ENCODE data around the gene IL17C. TPM values are rescaled to one million over a fixed set of nuclear protein-coding genes. Genes with fewer than 3 reads are reported as not detected.

IL17C gene
- total and polyA plus RNA-seq, 10 of the 15 experiments (the other 5 are each of a cell fraction or from before 2014, with no cell fraction given) = not detected

DNA sequence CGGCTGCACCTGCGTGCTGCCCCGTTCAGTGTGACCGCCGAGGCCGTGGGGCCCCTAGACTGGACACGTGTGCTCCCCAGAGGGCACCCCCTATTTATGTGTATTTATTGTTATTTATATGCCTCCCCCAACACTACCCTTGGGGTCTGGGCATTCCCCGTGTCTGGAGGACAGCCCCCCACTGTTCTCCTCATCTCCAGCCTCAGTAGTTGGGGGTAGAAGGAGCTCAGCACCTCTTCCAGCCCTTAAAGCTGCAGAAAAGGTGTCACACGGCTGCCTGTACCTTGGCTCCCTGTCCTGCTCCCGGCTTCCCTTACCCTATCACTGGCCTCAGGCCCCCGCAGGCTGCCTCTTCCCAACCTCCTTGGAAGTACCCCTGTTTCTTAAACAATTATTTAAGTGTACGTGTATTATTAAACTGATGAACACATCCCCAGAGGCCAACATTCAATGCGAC lies 1.7 kb downstream of the IL17C start:
- Histone ChIP-seq H3K4me1 (ENCODE audit: control insufficient read depth, insufficient read depth, low read length) (peaks cover 17% of the 10 kb centered on the region), H3K79me2 (ENCODE audit: control insufficient read depth, insufficient read depth, low read length) (no peaks in the 10 kb centered on the region), H3K27me3 (replicated peaks in 1 of 2; ENCODE audit: control insufficient read depth in 2 of 2, insufficient read depth in 2 of 2, low read length in 1 of 2) (peaks cover 13 to 18% of the 10 kb centered on the region in 2 experiments), H3K4me2 (ENCODE audit: control insufficient read depth, insufficient read depth) (no peak overlapping the region), H3K9me3 (replicated peaks; ENCODE audit: control insufficient read depth, insufficient read depth, low read length) (no peaks in the 10 kb centered on the region; the same call in 2 of the 3 replicates), H2AFZ (ENCODE audit: control insufficient read depth, low read depth, low read length) (no peak overlapping the region), H3K27ac (ENCODE audit: control insufficient read depth, insufficient read depth) (no peak overlapping the region), H4K20me1 (ENCODE audit: control insufficient read depth, insufficient read depth) (peaks cover under 1% of the 10 kb centered on the region; the same call in 1 of the 2 replicates), H3K4me3 (no peak overlapping the region), H3K36me3 (ENCODE audit: control insufficient read depth in 2 of 2, insufficient read depth in 2 of 2, low read length in 1 of 2) (peaks cover 2 to 4% of the 10 kb centered on the region in 2 experiments; a peak in 2 of 4 replicates), H3K9ac (ENCODE audit: control insufficient read depth, insufficient read depth, low read length) (no peak overlapping the region)
- POLR2A ChIA-PET = interaction anchor here (1.4 to 1.7 kb wide), 2 partner anchors 8 to 10 kb away, joined by 3 to 6 read pairs; no protein-coding TSS in a partner anchor
- CTCF ChIA-PET = no interaction called here
- ATAC-seq (no peak), FAIRE-seq (no peak), DNase-seq (ENCODE audit: low read depth, low spot score) (no peak)
- SMC1A ChIA-PET (ENCODE audit: uncharacterized antibody, unreplicated experiment) = no interaction called here
- BruUV-seq (replicated peaks) = no TSS peak
- intact Hi-C loops (cut with micrococcal nuclease; ENCODE audit: unreplicated experiment) = no loop called here
- TF ChIP-seq, protein P1, sequence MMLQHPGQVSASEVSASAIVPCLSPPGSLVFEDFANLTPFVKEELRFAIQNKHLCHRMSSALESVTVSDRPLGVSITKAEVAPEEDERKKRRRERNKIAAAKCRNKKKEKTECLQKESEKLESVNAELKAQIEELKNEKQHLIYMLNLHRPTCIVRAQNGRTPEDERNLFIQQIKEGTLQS (IDR thresholded peaks at IDR 0.05; ENCODE audit: borderline replicate concordance, extremely low read depth, low read depth, low read length) = no peak
- TF ChIP-seq EZH2 (IDR thresholded peaks at IDR 0.05; ENCODE audit: borderline replicate concordance, control insufficient read depth, low read depth, low read length) = 0 out of 2 replicates have a peak, but pooled peaks have one; percentile 34
- TF ChIP-seq ZSCAN29 (IDR thresholded peaks at IDR 0.05) = no peak
- TF ChIP-seq NR2C1 (IDR thresholded peaks at IDR 0.05) = no peak
- peak; percentile 62 for TF ChIP-seq POLR2A (IDR thresholded peaks at IDR 0.05; ENCODE audit: low read depth, low read length)
- 15% methylated on average over 13 of the region's 13 CpGs for WGBS (ENCODE audit: insufficient coverage, insufficient replicate concordance, low lambda C conversion rate, missing lambda C conversion rate)
- RAD21 ChIA-PET (ENCODE audit: unreplicated experiment) = no interaction called here
- in situ Hi-C loops (cut with MboI) = no loop called here

DNA sequence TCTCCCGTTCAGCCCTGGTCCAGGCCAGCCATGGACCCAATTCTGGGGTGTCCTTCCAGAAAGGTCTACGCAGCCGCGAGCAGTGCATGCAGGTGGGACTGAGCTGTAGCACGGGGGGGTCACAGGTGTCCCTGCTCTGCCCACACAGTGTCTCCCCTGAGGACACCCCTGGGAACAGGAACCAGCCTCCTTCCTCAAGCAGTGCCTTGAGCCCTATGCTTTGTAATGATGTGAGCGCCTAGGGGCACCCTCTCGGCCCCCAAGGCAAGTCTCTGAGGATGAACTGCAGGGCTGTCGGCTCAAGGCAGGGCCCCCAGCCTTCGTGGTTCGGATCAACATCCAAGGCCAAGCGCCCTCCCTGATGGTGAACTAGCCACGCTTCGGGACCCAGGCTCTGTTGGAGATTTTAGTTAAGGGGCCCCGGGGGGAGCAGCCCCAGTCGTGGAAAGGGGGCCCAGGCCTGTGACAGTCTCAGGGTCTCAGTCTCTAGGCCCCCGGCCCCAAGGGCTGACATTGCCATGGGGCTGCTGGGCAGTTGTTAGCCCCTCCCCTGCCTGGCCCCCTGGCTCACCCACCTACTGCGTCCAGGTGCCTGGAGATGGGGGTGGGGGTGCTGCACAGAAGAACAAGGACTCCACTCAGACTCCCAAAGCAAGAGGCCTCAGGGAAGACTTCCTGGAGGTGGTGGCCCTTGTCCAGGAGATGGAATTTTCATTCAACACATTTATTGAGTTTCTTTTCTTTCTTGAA lies 2.3 kb downstream of the IL17C start:
- no peak overlapping the region for H3K9ac ChIP-seq (ENCODE audit: control insufficient read depth, insufficient read depth, low read length)
- 19% methylated on average over 17 of the region's 17 CpGs for WGBS (ENCODE audit: insufficient coverage, insufficient replicate concordance, low lambda C conversion rate, missing lambda C conversion rate)
- H3K27me3 ChIP-seq (replicated peaks in 1 of 2; ENCODE audit: control insufficient read depth in 2 of 2, insufficient read depth in 2 of 2, low read length in 1 of 2) = peaks cover 13 to 18% of the 10 kb centered on the region in 2 experiments
- peak; percentile 11; the same call in 2 of the 3 replicates for ATAC-seq
- H4K20me1 ChIP-seq (ENCODE audit: control insufficient read depth, insufficient read depth) = peaks cover 3% of the 10 kb centered on the region; the same call in 1 of the 2 replicates
- DNase-seq (ENCODE audit: low read depth, low spot score) = no peak
- intact Hi-C loops (cut with micrococcal nuclease; ENCODE audit: unreplicated experiment) = no loop called here
- H3K4me2 ChIP-seq (ENCODE audit: control insufficient read depth, insufficient read depth) = no peak overlapping the region
- peaks cover 14% of the 10 kb centered on the region for H3K4me1 ChIP-seq (ENCODE audit: control insufficient read depth, insufficient read depth, low read length)
- peaks cover 2 to 4% of the 10 kb centered on the region in 2 experiments; a peak in 2 of 4 replicates for H3K36me3 ChIP-seq (ENCODE audit: control insufficient read depth in 2 of 2, insufficient read depth in 2 of 2, low read length in 1 of 2)
- no peak for FAIRE-seq
- H3K79me2 ChIP-seq (ENCODE audit: control insufficient read depth, insufficient read depth, low read length) = no peaks in the 10 kb centered on the region
- in situ Hi-C loops (cut with MboI) = no loop called here
- no peak overlapping the region for H3K27ac ChIP-seq (ENCODE audit: control insufficient read depth, insufficient read depth)
- ChIA-PET POLR2A (no interaction called here), SMC1A (ENCODE audit: uncharacterized antibody, unreplicated experiment) (no interaction called here), RAD21 (ENCODE audit: unreplicated experiment) (no interaction called here), CTCF (no interaction called here)
- BruUV-seq (replicated peaks) = no TSS peak
- no peak overlapping the region for H2AFZ ChIP-seq (ENCODE audit: control insufficient read depth, low read depth, low read length)
- H3K4me3 ChIP-seq = no peak overlapping the region
- no peaks in the 10 kb centered on the region; the same call in 2 of the 3 replicates for H3K9me3 ChIP-seq (replicated peaks; ENCODE audit: control insufficient read depth, insufficient read depth, low read length)
- TF ChIP-seq POLR2AphosphoS2 (IDR thresholded peaks at IDR 0.05; ENCODE audit: low read depth, low read length) (0 out of 2 replicates have a peak, but pooled peaks have one; percentile 34), BRCA1 (IDR thresholded peaks at IDR 0.05; ENCODE audit: low read depth, low read length) (no peak)
- TF ChIP-seq, protein P2, sequence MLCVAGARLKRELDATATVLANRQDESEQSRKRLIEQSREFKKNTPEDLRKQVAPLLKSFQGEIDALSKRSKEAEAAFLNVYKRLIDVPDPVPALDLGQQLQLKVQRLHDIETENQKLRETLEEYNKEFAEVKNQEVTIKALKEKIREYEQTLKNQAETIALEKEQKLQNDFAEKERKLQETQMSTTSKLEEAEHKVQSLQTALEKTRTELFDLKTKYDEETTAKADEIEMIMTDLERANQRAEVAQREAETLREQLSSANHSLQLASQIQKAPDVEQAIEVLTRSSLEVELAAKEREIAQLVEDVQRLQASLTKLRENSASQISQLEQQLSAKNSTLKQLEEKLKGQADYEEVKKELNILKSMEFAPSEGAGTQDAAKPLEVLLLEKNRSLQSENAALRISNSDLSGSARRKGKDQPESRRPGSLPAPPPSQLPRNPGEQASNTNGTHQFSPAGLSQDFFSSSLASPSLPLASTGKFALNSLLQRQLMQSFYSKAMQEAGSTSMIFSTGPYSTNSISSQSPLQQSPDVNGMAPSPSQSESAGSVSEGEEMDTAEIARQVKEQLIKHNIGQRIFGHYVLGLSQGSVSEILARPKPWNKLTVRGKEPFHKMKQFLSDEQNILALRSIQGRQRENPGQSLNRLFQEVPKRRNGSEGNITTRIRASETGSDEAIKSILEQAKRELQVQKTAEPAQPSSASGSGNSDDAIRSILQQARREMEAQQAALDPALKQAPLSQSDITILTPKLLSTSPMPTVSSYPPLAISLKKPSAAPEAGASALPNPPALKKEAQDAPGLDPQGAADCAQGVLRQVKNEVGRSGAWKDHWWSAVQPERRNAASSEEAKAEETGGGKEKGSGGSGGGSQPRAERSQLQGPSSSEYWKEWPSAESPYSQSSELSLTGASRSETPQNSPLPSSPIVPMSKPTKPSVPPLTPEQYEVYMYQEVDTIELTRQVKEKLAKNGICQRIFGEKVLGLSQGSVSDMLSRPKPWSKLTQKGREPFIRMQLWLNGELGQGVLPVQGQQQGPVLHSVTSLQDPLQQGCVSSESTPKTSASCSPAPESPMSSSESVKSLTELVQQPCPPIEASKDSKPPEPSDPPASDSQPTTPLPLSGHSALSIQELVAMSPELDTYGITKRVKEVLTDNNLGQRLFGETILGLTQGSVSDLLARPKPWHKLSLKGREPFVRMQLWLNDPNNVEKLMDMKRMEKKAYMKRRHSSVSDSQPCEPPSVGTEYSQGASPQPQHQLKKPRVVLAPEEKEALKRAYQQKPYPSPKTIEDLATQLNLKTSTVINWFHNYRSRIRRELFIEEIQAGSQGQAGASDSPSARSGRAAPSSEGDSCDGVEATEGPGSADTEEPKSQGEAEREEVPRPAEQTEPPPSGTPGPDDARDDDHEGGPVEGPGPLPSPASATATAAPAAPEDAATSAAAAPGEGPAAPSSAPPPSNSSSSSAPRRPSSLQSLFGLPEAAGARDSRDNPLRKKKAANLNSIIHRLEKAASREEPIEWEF (IDR thresholded peaks at IDR 0.05; ENCODE audit: insufficient replicate concordance, low read depth, low read length) = no peak
